ENCODE results near the gene ABR.

ABR gene

DNA sequence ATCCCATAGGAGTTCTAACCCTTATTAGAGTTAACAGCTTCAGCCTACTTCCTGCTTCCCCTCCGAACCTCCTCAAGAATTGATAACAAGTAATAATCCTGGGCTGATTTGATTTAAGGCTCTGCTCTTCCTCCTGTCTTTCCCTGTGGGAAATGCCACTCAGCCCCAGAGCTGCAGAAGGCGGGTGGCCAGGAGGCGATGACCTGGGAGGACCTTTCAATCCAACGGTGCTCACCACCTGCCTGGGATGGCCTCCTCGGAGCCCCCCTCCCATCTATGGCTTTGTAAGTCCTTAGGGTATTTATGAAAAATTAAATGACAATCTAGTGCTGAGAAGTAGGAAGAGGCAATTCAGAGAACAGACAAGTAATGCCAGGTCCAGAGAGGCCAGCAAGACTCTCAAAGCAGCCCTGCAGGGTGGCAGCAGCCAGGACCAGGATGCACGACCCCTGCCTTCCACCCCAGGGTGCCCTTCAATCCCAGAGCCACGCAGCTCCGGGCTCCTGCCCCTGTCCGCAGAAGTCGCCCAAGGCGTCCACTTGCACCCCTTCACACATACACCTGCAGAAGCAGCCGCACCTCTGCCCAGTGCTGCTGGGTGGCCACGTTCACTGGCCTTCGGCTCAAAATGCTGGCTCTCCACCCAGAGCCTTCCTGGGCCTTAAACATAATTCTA lies 34.3 kb downstream of the ABR start:
- Histone ChIP-seq H3K27me3 (ENCODE audit: insufficient read depth, low read depth) (peaks cover 29% of the 10 kb centered on the region), H3K27ac (no peak overlapping the region), H3K4me2 (no peak overlapping the region), H3K4me3 (IDR thresholded peaks at IDR 0.05; ENCODE audit: insufficient read depth, low read depth, low read length) (no peak overlapping the region), H3K9ac (no peak overlapping the region), H3K4me1 (ENCODE audit: low read depth, poor library complexity, severe bottlenecking) (no peaks in the 10 kb centered on the region), H2AFZ (ENCODE audit: low read depth) (no peak overlapping the region), H3K36me3 (ENCODE audit: insufficient read depth) (no peaks in the 10 kb centered on the region), H3K79me2 (ENCODE audit: insufficient read depth, low read depth) (no peaks in the 10 kb centered on the region), H4K20me1 (ENCODE audit: insufficient read depth) (no peaks in the 10 kb centered on the region)
- TF ChIP-seq, protein P1, sequence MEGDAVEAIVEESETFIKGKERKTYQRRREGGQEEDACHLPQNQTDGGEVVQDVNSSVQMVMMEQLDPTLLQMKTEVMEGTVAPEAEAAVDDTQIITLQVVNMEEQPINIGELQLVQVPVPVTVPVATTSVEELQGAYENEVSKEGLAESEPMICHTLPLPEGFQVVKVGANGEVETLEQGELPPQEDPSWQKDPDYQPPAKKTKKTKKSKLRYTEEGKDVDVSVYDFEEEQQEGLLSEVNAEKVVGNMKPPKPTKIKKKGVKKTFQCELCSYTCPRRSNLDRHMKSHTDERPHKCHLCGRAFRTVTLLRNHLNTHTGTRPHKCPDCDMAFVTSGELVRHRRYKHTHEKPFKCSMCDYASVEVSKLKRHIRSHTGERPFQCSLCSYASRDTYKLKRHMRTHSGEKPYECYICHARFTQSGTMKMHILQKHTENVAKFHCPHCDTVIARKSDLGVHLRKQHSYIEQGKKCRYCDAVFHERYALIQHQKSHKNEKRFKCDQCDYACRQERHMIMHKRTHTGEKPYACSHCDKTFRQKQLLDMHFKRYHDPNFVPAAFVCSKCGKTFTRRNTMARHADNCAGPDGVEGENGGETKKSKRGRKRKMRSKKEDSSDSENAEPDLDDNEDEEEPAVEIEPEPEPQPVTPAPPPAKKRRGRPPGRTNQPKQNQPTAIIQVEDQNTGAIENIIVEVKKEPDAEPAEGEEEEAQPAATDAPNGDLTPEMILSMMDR (conservative IDR thresholded peaks at IDR 0.05; ENCODE audit: low read depth, low read length): no peak

DNA sequence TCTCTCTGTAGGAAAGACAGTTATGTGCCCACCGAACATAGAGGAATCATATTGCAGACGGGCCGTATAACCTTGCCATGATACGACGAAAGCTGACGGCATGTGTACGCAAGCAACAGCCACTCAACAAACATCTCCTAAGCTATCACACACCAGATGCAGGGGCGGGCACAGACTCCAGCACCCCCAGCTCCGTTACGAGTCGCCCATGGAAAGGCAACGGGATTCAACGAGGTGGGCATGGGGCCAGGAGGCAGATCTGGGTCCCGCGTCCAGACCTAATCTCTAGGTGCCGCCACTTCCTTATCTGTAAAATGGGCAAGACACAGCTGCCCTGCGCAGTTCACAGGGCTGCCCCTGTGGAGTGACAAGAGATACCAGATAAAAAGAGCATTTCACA lies 35.6 kb downstream of the ABR start:
- TF ChIP-seq, protein P1 (conservative IDR thresholded peaks at IDR 0.05; ENCODE audit: low read depth, low read length): no peak
- no peaks in the 10 kb centered on the region for H4K20me1 ChIP-seq (ENCODE audit: insufficient read depth)
- H3K4me1 ChIP-seq (ENCODE audit: low read depth, poor library complexity, severe bottlenecking): no peaks in the 10 kb centered on the region
- H3K27ac ChIP-seq: no peak overlapping the region
- no peak overlapping the region for H2AFZ ChIP-seq (ENCODE audit: low read depth)
- H3K9ac ChIP-seq: no peak overlapping the region
- H3K27me3 ChIP-seq (ENCODE audit: insufficient read depth, low read depth): peaks cover 32% of the 10 kb centered on the region
- H3K36me3 ChIP-seq (ENCODE audit: insufficient read depth): no peaks in the 10 kb centered on the region
- H3K4me2 ChIP-seq: no peak overlapping the region
- H3K79me2 ChIP-seq (ENCODE audit: insufficient read depth, low read depth): no peaks in the 10 kb centered on the region
- no peak overlapping the region for H3K4me3 ChIP-seq (IDR thresholded peaks at IDR 0.05; ENCODE audit: insufficient read depth, low read depth, low read length)

DNA sequence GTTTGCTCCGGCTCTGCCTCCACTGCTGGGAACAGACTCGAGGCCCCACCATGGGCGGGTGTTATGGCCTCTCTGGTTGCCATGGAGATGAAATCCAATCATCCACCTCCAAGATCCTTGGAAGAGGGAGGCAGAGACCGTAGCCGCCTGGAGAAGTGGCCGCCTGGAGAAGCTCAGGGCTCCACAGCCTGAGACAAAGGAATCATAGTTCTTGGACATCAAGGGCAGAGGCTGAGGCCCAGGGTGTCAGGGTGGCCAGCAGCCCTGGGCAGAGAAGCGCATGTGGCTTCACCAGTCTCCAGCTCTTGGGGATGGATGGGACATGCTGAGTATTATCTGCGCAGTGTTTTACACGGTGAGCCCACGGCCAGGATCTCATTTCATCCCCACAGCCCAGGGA lies 36.2 kb downstream of the ABR start:
- TF ChIP-seq, protein P1 (conservative IDR thresholded peaks at IDR 0.05; ENCODE audit: low read depth, low read length): no peak
- Histone ChIP-seq H3K27me3 (ENCODE audit: insufficient read depth, low read depth) (peaks cover 37% of the 10 kb centered on the region), H2AFZ (ENCODE audit: low read depth) (no peak overlapping the region), H3K4me2 (no peak overlapping the region), H3K9ac (no peak overlapping the region), H3K36me3 (ENCODE audit: insufficient read depth) (no peaks in the 10 kb centered on the region), H3K4me1 (ENCODE audit: low read depth, poor library complexity, severe bottlenecking) (no peaks in the 10 kb centered on the region), H3K27ac (no peak overlapping the region), H4K20me1 (ENCODE audit: insufficient read depth) (no peaks in the 10 kb centered on the region), H3K79me2 (ENCODE audit: insufficient read depth, low read depth) (no peaks in the 10 kb centered on the region), H3K4me3 (IDR thresholded peaks at IDR 0.05; ENCODE audit: insufficient read depth, low read depth, low read length) (no peak overlapping the region)

DNA sequence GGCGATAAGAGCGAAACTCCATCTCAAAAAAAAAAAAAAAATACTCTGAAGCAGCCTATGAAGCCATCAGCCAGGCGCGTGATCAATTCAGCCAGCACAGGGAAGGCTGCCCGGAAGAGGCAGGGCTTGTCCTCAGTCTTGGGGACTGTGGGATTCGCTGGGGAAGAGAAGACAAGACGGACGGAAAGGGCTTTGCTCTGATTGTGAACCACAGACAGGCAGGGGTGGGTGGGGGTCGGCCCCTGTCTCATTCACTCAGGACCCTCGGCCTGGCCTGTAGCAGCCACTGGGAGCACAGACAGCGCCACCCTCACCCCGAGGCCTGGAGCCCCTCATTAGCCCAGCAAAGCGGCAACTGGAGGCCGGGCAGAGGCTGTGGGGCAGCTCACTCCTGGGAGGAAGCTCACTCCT lies 37.2 kb downstream of the ABR start:
- H3K4me1 ChIP-seq (ENCODE audit: low read depth, poor library complexity, severe bottlenecking): no peaks in the 10 kb centered on the region
- TF ChIP-seq, protein P1 (conservative IDR thresholded peaks at IDR 0.05; ENCODE audit: low read depth, low read length): no peak
- H3K27me3 ChIP-seq (ENCODE audit: insufficient read depth, low read depth): peaks cover 43% of the 10 kb centered on the region
- H3K27ac ChIP-seq: no peak overlapping the region
- H3K79me2 ChIP-seq (ENCODE audit: insufficient read depth, low read depth): no peaks in the 10 kb centered on the region
- no peaks in the 10 kb centered on the region for H3K36me3 ChIP-seq (ENCODE audit: insufficient read depth)
- no peaks in the 10 kb centered on the region for H4K20me1 ChIP-seq (ENCODE audit: insufficient read depth)
- H3K4me3 ChIP-seq (IDR thresholded peaks at IDR 0.05; ENCODE audit: insufficient read depth, low read depth, low read length): no peak overlapping the region
- H2AFZ ChIP-seq (ENCODE audit: low read depth): no peak overlapping the region
- H3K9ac ChIP-seq: no peak overlapping the region
- no peak overlapping the region for H3K4me2 ChIP-seq
